CD4-positive, alpha-beta memory T cell (primary cell): ENCODE measurements around the gene PSMG1. TPM values are rescaled to one million over a fixed set of nuclear protein-coding genes. Genes with fewer than 3 reads are reported as not detected.
"Not testable (repeated sequence)": the region's sequence is repeated elsewhere in the genome, so short reads cannot be mapped to it uniquely, and the experiment has no call there.

Experiments
- CTCF ChIA-PET: fragments of 350-600 bp; sonication (Branson Sonifier 250); formaldehyde crosslinking; loops from one replicate; lab custom pipeline; 2021; ENCODE audit warnings: inconsistent platforms; ENCODE audit not compliant: partially characterized antibody; lab: Charles Lee
- POLR2A ChIA-PET: fragments of 350-600 bp; sonication (Branson Sonifier 250); formaldehyde crosslinking; loops from one replicate; lab custom pipeline; 2021; ENCODE audit not compliant: partially characterized antibody; lab: Charles Lee
- DNase-seq, 5 donors: peaks; one replicate each; pipeline versions ENCODE4 v3.0.0 to v3.0.0-alpha.2; 2020 to 2022; ENCODE audit warnings: mixed read lengths in 1 of 5
- H3K27ac ChIP-seq: one replicate; pipeline ENCODE4 v1.7.0; 2013; ENCODE audit warnings: low read depth, low read length
- H3K27me3 ChIP-seq: 2 replicates; pipeline ENCODE4 v1.7.0; 2013; ENCODE audit warnings: mild to moderate bottlenecking, low read length, moderate library complexity; ENCODE audit not compliant: insufficient read depth
- H3K36me3 ChIP-seq: 2 replicates; pipeline ENCODE4 v1.7.0; 2013; ENCODE audit warnings: mild to moderate bottlenecking, low read length, moderate library complexity; ENCODE audit not compliant: insufficient read depth
- H3K4me1 ChIP-seq: 2 replicates; pipeline ENCODE4 v1.7.0; 2013; ENCODE audit warnings: mild to moderate bottlenecking, low read length, moderate library complexity; ENCODE audit not compliant: insufficient read depth
- H3K4me3 ChIP-seq, 2 donors: one replicate each; pipeline ENCODE4 v1.7.0; 2013; ENCODE audit warnings: low read length in 2 of 2, mild to moderate bottlenecking in 1 of 2
- H3K9me3 ChIP-seq, 2 donors: one replicate each; pipeline ENCODE4 v1.7.0; 2013; ENCODE audit warnings: low read length in 2 of 2, control low read depth in 1 of 2; ENCODE audit not compliant: control insufficient read depth in 1 of 2
- H3K27ac Mint-ChIP-seq, 7 donors: one replicate each; pipeline ENCODE4 v1.8.0; 2020 to 2021; ENCODE audit warnings: mixed read lengths in 7 of 7, mild to moderate bottlenecking in 6 of 7, inconsistent platforms in 3 of 7, moderate library complexity in 3 of 7
- H3K27me3 Mint-ChIP-seq, 2 donors: one replicate each; pipeline ENCODE4 v1.8.0; 2020 to 2021; ENCODE audit warnings: mixed read lengths in 2 of 2
- H3K36me3 Mint-ChIP-seq, 2 donors: one replicate each; pipeline ENCODE4 v1.8.0; 2020 to 2021; ENCODE audit warnings: mixed read lengths in 2 of 2, inconsistent platforms in 1 of 2, mild to moderate bottlenecking in 1 of 2
- H3K4me1 Mint-ChIP-seq, 4 donors: one replicate each; pipeline ENCODE4 v1.8.0; 2020 to 2021; ENCODE audit warnings: mixed read lengths in 4 of 4, mild to moderate bottlenecking in 1 of 4
- H3K4me3 Mint-ChIP-seq, 8 donors: one replicate each; pipeline ENCODE4 v1.8.0; 2020 to 2021; ENCODE audit warnings: mixed read lengths in 8 of 8, mild to moderate bottlenecking in 7 of 8, moderate library complexity in 6 of 8, inconsistent platforms in 3 of 8
- H3K9me3 Mint-ChIP-seq, 8 donors: one replicate each; pipeline ENCODE4 v1.8.0; 2020 to 2021; ENCODE audit warnings: mixed read lengths in 8 of 8, mild to moderate bottlenecking in 5 of 8, inconsistent platforms in 3 of 8, moderate library complexity in 1 of 8
- intact Hi-C: fragments of 100-400 bp; cut with micrococcal nuclease; formaldehyde crosslinking; loops from one replicate; pipeline ENCODE4 v1.15.1; 2023
- polyA plus RNA-seq, 2 donors: library from polyadenylated mRNA; unstranded; fragments of 300-500 nt; fragmentation: Illumina TruSeq; gene quantifications; one replicate each; pipeline ENCODE4 v1.2.3, GENCODE V29; 2021
- total RNA-seq, 2 experiments: library from RNA; stranded (reverse); gene quantifications; one replicate each; pipeline ENCODE4 v1.2.3, GENCODE V29; 2021

Gene PSMG1
- total and polyA plus RNA-seq, 4 experiments from 2014 or later, result 17.2 to 45.3 (median 30.9) TPM

DNA sequence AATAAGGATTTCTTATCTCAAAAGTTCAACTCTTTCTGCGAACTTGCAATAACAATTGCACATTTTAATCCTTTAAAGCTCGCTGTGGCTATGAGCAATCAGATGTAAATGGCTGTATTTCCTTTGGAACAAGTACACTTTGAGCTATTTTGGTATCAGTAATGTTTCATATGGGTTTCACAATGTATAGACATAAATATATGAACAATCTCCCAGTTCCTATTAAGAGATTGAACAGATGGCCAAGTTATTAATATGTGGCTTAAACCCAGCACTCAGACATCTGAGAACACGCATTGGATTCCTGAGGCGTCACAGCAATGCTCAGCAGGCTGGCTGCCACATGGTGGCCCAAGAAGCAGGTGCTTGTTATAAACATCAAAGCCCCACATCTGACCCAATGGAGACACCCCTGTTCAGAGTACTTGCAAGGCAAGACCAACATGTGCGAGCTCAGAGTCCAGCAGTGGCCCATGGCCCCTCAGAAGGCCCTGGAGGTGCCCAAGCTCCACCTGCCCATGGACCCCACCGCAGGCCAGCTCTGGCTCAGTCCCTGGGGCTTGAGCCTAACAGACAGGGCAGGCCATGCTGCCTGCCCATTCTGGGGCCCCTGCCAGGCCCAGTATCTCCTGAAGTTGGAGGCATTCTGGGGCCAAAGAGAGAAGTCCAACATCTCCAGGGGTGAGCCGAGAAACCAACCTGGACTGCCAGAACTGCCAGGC is 23.7 kb downstream of the PSMG1 start:
- peaks cover 0 to 17% (median 8%) of the 10 kb centered on the region in 8 donors for H3K9me3 Mint-ChIP-seq
- intact Hi-C loops, result no loop called here

DNA sequence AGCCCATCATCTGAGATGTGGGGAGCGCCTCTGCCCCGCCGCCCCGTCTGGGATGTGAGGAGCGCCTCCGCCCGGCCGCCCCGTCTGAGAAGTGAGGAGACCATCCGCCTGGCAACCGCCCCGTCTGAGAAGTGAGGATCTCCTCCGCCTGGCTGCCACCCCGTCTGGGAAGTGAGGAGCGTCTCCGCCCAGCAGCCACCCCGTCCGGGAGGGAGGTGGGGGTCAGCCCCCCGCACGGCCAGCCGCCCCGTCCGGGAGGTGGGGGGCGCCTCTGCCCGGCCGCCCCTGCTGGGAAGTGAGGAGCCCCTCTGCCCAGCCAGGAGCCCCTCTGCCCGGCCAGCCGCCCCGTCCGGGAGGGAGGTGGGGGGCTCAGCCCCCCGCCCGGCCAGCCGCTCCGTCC is 26.0 kb downstream of the PSMG1 start:
- H3K4me1 ChIP-seq, H3K4me1 Mint-ChIP-seq, H3K27me3 Mint-ChIP-seq, H3K4me3 ChIP-seq, H3K9me3 ChIP-seq, intact Hi-C loops, H3K4me3 Mint-ChIP-seq, H3K27ac Mint-ChIP-seq, H3K36me3 ChIP-seq, H3K27ac ChIP-seq, DNase-seq, CTCF ChIA-PET, H3K9me3 Mint-ChIP-seq, POLR2A ChIA-PET, H3K36me3 Mint-ChIP-seq, H3K27me3 ChIP-seq: not testable (repeated sequence)

More for the DNA sequence above, 23.7 kb downstream of the PSMG1 start:
- Mint-ChIP-seq H3K4me1 (no peaks in the 10 kb centered on the region), H3K4me3 (no peak overlapping the region), H3K27me3 (peaks cover 5 to 8% of the 10 kb centered on the region in 2 donors), H3K36me3 (peaks cover 0 to 4% of the 10 kb centered on the region in 2 donors), H3K27ac (no peak overlapping the region)
- no peak overlapping the region for H3K4me3 ChIP-seq
- DNase-seq, result no peak
- no peak overlapping the region for H3K27ac ChIP-seq
- CTCF ChIA-PET, result interaction anchor here (1.5 kb wide), 1 partner anchor 21 kb away, joined by 3 read pairs; no protein-coding TSS in a partner anchor
- H3K36me3 ChIP-seq, result no peaks in the 10 kb centered on the region
- no peaks in the 10 kb centered on the region for H3K4me1 ChIP-seq
- H3K27me3 ChIP-seq, result no peaks in the 10 kb centered on the region
- H3K9me3 ChIP-seq, result no peaks in the 10 kb centered on the region
- POLR2A ChIA-PET, result no interaction called here

GRCh38 chr21:39156024-39156423 is 27.2 kb downstream of the PSMG1 start:
- intact Hi-C loops, result no loop called here
- H3K27ac Mint-ChIP-seq, result no peak overlapping the region
- no peak for DNase-seq
- ChIA-PET CTCF (no interaction called here), POLR2A (no interaction called here)
- H3K4me1 ChIP-seq, result no peaks in the 10 kb centered on the region
- H3K9me3 ChIP-seq, result no peaks in the 10 kb centered on the region
- no peaks in the 10 kb centered on the region for H3K9me3 Mint-ChIP-seq
- H3K27me3 Mint-ChIP-seq, result peaks cover 0 to 2% of the 10 kb centered on the region in 2 donors
- H3K4me3 Mint-ChIP-seq, result no peak overlapping the region
- H3K4me3 ChIP-seq, result no peak overlapping the region
- H3K27ac ChIP-seq, result no peak overlapping the region
- H3K27me3 ChIP-seq, result no peaks in the 10 kb centered on the region
- no peaks in the 10 kb centered on the region for H3K36me3 ChIP-seq
- no peaks in the 10 kb centered on the region for H3K36me3 Mint-ChIP-seq
- no peaks in the 10 kb centered on the region for H3K4me1 Mint-ChIP-seq

- no peaks in the 10 kb centered on the region for H3K36me3 ChIP-seq
- H3K27ac ChIP-seq, result no peak overlapping the region
- no peaks in the 10 kb centered on the region for H3K9me3 Mint-ChIP-seq
- H3K36me3 Mint-ChIP-seq, result no peaks in the 10 kb centered on the region
- H3K4me1 ChIP-seq, result no peaks in the 10 kb centered on the region
- intact Hi-C loops, result no loop called here
- no peak for DNase-seq
- peaks cover under 1 to 2% of the 10 kb centered on the region in 2 donors for H3K27me3 Mint-ChIP-seq
- no peaks in the 10 kb centered on the region for H3K9me3 ChIP-seq
- H3K27me3 ChIP-seq, result no peaks in the 10 kb centered on the region
- no peak overlapping the region for H3K4me3 ChIP-seq
- ChIA-PET CTCF (no interaction called here), POLR2A (no interaction called here)
- no peak overlapping the region for H3K4me3 Mint-ChIP-seq
- H3K4me1 Mint-ChIP-seq, result no peaks in the 10 kb centered on the region
- H3K27ac Mint-ChIP-seq, result no peak overlapping the region
Measured at GRCh38 chr21:39155578-39155977, 27.7 kb downstream of the PSMG1 start.

GRCh38 chr21:39153842-39154241 is 29.4 kb downstream of the PSMG1 start:
- CTCF ChIA-PET, result no interaction called here
- Histone ChIP-seq H3K9me3 (no peaks in the 10 kb centered on the region), H3K27ac (no peak overlapping the region), H3K4me1 (no peaks in the 10 kb centered on the region), H3K36me3 (no peaks in the 10 kb centered on the region), H3K27me3 (no peaks in the 10 kb centered on the region), H3K4me3 (no peak overlapping the region)
- H3K27me3 Mint-ChIP-seq, result peaks cover 2 to 3% of the 10 kb centered on the region in 2 donors
- H3K4me3 Mint-ChIP-seq, result no peak overlapping the region
- H3K36me3 Mint-ChIP-seq, result no peaks in the 10 kb centered on the region
- H3K4me1 Mint-ChIP-seq, result no peaks in the 10 kb centered on the region
- DNase-seq, result no peak
- POLR2A ChIA-PET, result no interaction called here
- intact Hi-C loops, result no loop called here
- H3K27ac Mint-ChIP-seq, result no peak overlapping the region
- no peaks in the 10 kb centered on the region for H3K9me3 Mint-ChIP-seq

DNA sequence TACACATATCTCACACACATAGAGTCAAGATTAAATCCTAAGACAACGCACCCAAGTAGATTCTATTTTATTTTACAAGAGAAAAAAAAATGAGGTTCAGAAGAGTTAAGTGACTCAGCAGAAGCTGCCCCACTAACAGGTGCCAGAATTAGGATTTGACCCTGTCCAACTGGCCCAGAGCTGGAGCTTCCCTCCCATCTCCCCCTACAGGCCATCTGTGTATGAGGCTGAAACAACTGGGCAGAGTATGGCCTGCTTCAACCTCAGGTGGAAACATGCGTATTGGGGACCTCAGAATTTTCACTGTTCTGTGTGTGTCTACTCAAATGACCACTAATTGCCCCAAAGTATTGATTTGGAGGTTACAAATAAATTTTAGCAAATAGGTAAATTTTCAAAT is 29.9 kb downstream of the PSMG1 start:
- CTCF ChIA-PET, result no interaction called here
- no peak for DNase-seq
- Mint-ChIP-seq H3K4me3 (no peak overlapping the region), H3K27ac (no peak overlapping the region), H3K4me1 (no peaks in the 10 kb centered on the region), H3K9me3 (no peaks in the 10 kb centered on the region), H3K27me3 (peaks cover 3 to 4% of the 10 kb centered on the region in 2 donors), H3K36me3 (no peaks in the 10 kb centered on the region)
- intact Hi-C loops, result no loop called here
- Histone ChIP-seq H3K36me3 (no peaks in the 10 kb centered on the region), H3K27me3 (no peaks in the 10 kb centered on the region), H3K27ac (no peak overlapping the region), H3K4me1 (no peaks in the 10 kb centered on the region), H3K9me3 (no peaks in the 10 kb centered on the region), H3K4me3 (no peak overlapping the region)
- POLR2A ChIA-PET, result no interaction called here

- Histone ChIP-seq H3K4me3 (no peak overlapping the region), H3K4me1 (no peaks in the 10 kb centered on the region), H3K36me3 (no peaks in the 10 kb centered on the region), H3K27ac (no peak overlapping the region), H3K27me3 (no peaks in the 10 kb centered on the region), H3K9me3 (no peaks in the 10 kb centered on the region)
- Mint-ChIP-seq H3K4me1 (no peaks in the 10 kb centered on the region), H3K36me3 (no peaks in the 10 kb centered on the region), H3K9me3 (no peaks in the 10 kb centered on the region), H3K4me3 (no peak overlapping the region), H3K27ac (no peak overlapping the region), H3K27me3 (peaks cover 3 to 4% of the 10 kb centered on the region in 2 donors)
- intact Hi-C loops, result no loop called here
- DNase-seq, result no peak
- ChIA-PET CTCF (no interaction called here), POLR2A (no interaction called here)
Measured at GRCh38 chr21:39152271-39152670, 31.0 kb downstream of the PSMG1 start.
